Lung (tissue), 16 donors: Measurements from ENCODE around the gene LIG3. TPM values are rescaled to one million over a fixed set of nuclear protein-coding genes. Genes with fewer than 3 reads are reported as not detected.
"Not testable (repeated sequence)": the region's sequence is repeated elsewhere in the genome, so short reads cannot be mapped to it uniquely, and the experiment has no call there.

Experiments used
- ATAC-seq: fragments of 200-7000 bp; cut with Tn5 transposase; one replicate; pipeline ENCODE4 v1.9.1; 2020; ENCODE audit warnings: moderate number of reproducible peaks; ENCODE audit not compliant: insufficient read depth, low FRiP score
- DNase-seq, 3 donors: peaks; one replicate each; pipeline ENCODE4 v3.0.0-alpha.2; 2013 to 2017
- H3K27ac ChIP-seq, 2 donors: one replicate each; pipeline ENCODE4 v1.5.1; 2013; ENCODE audit warnings: mild to moderate bottlenecking in 2 of 2, moderate library complexity in 2 of 2, control low read depth in 1 of 2, inconsistent platforms in 1 of 2, low read depth in 1 of 2, low read length in 1 of 2
- H3K27me3 ChIP-seq, 3 donors: one replicate each; pipeline ENCODE4 v1.5.1; 2013; ENCODE audit warnings: low read length in 2 of 3; ENCODE audit not compliant: control insufficient read depth in 3 of 3, insufficient read depth in 3 of 3
- H3K36me3 ChIP-seq, 4 donors: one replicate each; pipeline ENCODE4 v1.5.1; 2013; ENCODE audit warnings: low read length in 4 of 4, mild to moderate bottlenecking in 1 of 4, moderate library complexity in 1 of 4; ENCODE audit not compliant: control insufficient read depth in 4 of 4, insufficient read depth in 4 of 4
- H3K4me1 ChIP-seq, 5 donors: one replicate each; pipeline ENCODE4 v1.5.1; 2013; ENCODE audit warnings: low read length in 5 of 5, mild to moderate bottlenecking in 2 of 5, moderate library complexity in 1 of 5; ENCODE audit not compliant: control insufficient read depth in 5 of 5, insufficient read depth in 5 of 5
- H3K4me3 ChIP-seq: one replicate; pipeline ENCODE4 v1.5.1; 2013; ENCODE audit warnings: mild to moderate bottlenecking, control low read depth, moderate library complexity
- H3K9ac ChIP-seq, 2 donors: one replicate each; pipeline ENCODE4 v1.5.1; 2013; ENCODE audit warnings: low read length in 2 of 2, control low read depth in 1 of 2; ENCODE audit not compliant: insufficient read depth in 1 of 2
- H3K9me3 ChIP-seq, 4 donors: one replicate each; pipeline ENCODE4 v1.5.1; 2013; ENCODE audit warnings: low read length in 3 of 4, mild to moderate bottlenecking in 1 of 4, moderate library complexity in 1 of 4; ENCODE audit not compliant: control insufficient read depth in 4 of 4, insufficient read depth in 3 of 4
- WGBS, 2 donors: extraction: QIAGEN DNeasy Blood & Tissue Kit; methylation state at CpG; one replicate each; pipeline ENCODE4 v1.1.7; 2013; 5-methylcytosine and 5-hydroxymethylcytosine counted together
- long read RNA-seq, 5 donors: transcript quantifications; one replicate each; lab custom pipeline, GENCODE V29; 2026
- polyA plus RNA-seq, 2 donors: library from polyadenylated mRNA; stranded (reverse); fragments of 200-250 nt; gene quantifications; one replicate each; pipeline ENCODE4 v1.2.1, GENCODE V29; 2013
- total RNA-seq, 2 donors: library from RNA; depleted of rRNA in 1 of 2; stranded (reverse); fragments of >200 nt in 1 of 2; gene quantifications; one replicate each; pipeline ENCODE4 v1.2.1, GENCODE V29; 2014 to 2021
- TF ChIP-seq, protein P1 (sequence below): IDR thresholded peaks from 2 replicates; pipeline ENCODE4 v1.5.1; 2012; ENCODE audit warnings: mild to moderate bottlenecking; ENCODE audit errors: control extremely low read depth, extremely low read depth
- donor health status: control.
- donor health status: control.
- donor health status: Bipolar disorder and iron deficiency.
- donor health status: healthy.
- donor health status: DM: yes; HTN: yes; CAD: no.

LIG3 gene
- total RNA-seq (10 to 100 TPM; 35.1 to 40.9 TPM), polyA plus RNA-seq (10 to 100 TPM in 1 of 2 donors, 1 to 10 TPM in 1; 6.2 to 17.1 TPM)
- long read RNA-seq, donor 1, full-length matches to known transcripts, result 5 of 5 reads
- long read RNA-seq, donor 1, partial matches to known transcripts, result 0 of 5 reads
- long read RNA-seq, donor 1, other reads (novel, unspliced or antisense), result 0 of 5 reads
- long read RNA-seq, donor 2, full-length matches to known transcripts, result 1 of 1 reads
- long read RNA-seq, donor 2, partial matches to known transcripts, result 0 of 1 reads
- long read RNA-seq, donor 2, other reads (novel, unspliced or antisense), result 0 of 1 reads
- long read RNA-seq, donor 3, result 0 reads
- long read RNA-seq, donor 4, full-length matches to known transcripts, result 3 of 3 reads
- long read RNA-seq, donor 4, partial matches to known transcripts, result 0 of 3 reads
- long read RNA-seq, donor 4, other reads (novel, unspliced or antisense), result 0 of 3 reads
- long read RNA-seq, donor 5, partial matches to known transcripts, result 6 of 9 reads
- long read RNA-seq, donor 5, other reads (novel, unspliced or antisense), result 0 of 9 reads

DNA sequence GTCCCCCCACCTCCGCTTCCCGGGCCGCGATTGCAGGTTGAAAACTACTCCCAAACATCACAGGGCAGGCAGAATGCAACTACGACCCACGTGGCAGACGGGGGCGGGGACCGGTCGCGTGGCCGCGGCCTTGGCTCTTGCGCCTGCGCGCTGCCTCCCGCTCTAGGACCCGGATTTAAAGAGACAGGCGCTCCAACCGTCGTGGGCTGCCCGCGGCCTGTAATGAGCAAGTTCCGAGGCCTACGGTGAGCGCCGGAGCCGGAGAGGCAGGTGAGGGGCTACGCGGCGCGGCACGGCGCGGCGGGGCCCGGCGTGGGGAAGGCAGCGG lies at the start of gene LIG3:
LIG3 (plus strand) TSS at position 160 of the 328 bp plus-strand sequence. CDS start 2,494 bp downstream, outside the sequence.
- Histone ChIP-seq H3K4me3 (peak within 1 kb of the TSS; percentile 90), H3K27me3 (no peaks in the 10 kb centered on the region), H3K9ac (peak within 1 kb of the TSS; percentile 88 to 94), H3K36me3 (peaks cover 0 to 6% (median 5%) of the 10 kb centered on the region in 4 donors), H3K4me1 (peaks cover 1 to 15% (median 12%) of the 10 kb centered on the region in 5 donors), H3K27ac (peak within 1 kb of the TSS; percentile 96 to 97), H3K9me3 (no peaks in the 10 kb centered on the region)
- ATAC-seq (peak; percentile 93), DNase-seq (peak; percentile 94 to 97 (median 96))
- TF ChIP-seq, protein P1, sequence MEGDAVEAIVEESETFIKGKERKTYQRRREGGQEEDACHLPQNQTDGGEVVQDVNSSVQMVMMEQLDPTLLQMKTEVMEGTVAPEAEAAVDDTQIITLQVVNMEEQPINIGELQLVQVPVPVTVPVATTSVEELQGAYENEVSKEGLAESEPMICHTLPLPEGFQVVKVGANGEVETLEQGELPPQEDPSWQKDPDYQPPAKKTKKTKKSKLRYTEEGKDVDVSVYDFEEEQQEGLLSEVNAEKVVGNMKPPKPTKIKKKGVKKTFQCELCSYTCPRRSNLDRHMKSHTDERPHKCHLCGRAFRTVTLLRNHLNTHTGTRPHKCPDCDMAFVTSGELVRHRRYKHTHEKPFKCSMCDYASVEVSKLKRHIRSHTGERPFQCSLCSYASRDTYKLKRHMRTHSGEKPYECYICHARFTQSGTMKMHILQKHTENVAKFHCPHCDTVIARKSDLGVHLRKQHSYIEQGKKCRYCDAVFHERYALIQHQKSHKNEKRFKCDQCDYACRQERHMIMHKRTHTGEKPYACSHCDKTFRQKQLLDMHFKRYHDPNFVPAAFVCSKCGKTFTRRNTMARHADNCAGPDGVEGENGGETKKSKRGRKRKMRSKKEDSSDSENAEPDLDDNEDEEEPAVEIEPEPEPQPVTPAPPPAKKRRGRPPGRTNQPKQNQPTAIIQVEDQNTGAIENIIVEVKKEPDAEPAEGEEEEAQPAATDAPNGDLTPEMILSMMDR, result no peak
- WGBS, 2 donors, result 0% methylated on average over 25 to 39 of the region's 39 CpGs

DNA sequence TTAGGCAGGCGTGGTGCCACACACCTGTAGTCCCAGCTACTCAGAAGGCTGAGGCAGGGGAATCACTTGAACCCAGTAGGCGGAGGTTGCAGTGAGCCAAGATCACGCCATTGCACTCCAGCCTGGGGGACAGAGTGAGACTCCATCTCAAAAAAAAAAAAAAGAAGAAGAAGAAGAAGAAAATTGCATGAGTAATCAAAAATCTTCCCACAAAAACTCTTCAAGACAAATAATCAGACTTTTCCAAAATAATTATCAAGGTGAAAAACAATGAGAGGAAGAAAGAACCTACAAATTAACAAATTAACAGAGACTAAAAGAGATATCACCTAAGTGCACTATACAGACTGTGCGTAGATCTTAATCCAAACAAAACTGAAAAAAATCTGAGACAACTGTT lies 29.5 kb upstream of the LIG3 start:
- not testable (repeated sequence) for H3K9me3 ChIP-seq, H3K9ac ChIP-seq, H3K4me1 ChIP-seq, H3K36me3 ChIP-seq, ATAC-seq, DNase-seq, H3K27ac ChIP-seq, H3K4me3 ChIP-seq, H3K27me3 ChIP-seq
- 94 to 100% methylated on average over 4 of the region's 4 CpGs for WGBS, 2 donors

DNA sequence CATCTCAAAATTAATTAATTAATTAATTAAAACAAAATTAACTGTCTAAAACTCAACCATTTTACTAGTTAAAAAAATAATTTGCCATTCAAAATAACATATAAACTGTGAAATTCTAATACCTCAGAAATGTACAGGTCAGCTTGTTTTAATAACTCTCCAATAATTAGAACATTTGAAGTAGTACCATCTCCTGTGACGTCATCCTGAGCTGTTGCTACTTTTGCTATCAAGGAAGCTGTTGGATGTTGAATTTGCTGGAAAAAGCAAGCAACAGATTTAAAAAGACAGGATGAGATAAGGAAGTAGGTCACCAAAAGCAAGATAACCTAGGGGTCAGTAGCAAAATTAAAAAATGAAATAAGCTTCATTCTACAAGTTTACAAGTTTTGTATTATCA lies 21.9 kb upstream of the LIG3 start:
- 76 to 85% methylated on average over 1 of the region's 1 CpG for WGBS, 2 donors
- Histone ChIP-seq H3K9ac (no peak overlapping the region), H3K36me3 (peaks cover 0 to 4% (median 0%) of the 10 kb centered on the region in 4 donors), H3K9me3 (no peaks in the 10 kb centered on the region), H3K27ac (no peak overlapping the region), H3K4me1 (peaks cover 0 to 20% (median 5%) of the 10 kb centered on the region in 5 donors), H3K27me3 (no peaks in the 10 kb centered on the region), H3K4me3 (no peak overlapping the region)
- ATAC-seq (no peak), DNase-seq (no peak)
- TF ChIP-seq, protein P1, result no peak

DNA sequence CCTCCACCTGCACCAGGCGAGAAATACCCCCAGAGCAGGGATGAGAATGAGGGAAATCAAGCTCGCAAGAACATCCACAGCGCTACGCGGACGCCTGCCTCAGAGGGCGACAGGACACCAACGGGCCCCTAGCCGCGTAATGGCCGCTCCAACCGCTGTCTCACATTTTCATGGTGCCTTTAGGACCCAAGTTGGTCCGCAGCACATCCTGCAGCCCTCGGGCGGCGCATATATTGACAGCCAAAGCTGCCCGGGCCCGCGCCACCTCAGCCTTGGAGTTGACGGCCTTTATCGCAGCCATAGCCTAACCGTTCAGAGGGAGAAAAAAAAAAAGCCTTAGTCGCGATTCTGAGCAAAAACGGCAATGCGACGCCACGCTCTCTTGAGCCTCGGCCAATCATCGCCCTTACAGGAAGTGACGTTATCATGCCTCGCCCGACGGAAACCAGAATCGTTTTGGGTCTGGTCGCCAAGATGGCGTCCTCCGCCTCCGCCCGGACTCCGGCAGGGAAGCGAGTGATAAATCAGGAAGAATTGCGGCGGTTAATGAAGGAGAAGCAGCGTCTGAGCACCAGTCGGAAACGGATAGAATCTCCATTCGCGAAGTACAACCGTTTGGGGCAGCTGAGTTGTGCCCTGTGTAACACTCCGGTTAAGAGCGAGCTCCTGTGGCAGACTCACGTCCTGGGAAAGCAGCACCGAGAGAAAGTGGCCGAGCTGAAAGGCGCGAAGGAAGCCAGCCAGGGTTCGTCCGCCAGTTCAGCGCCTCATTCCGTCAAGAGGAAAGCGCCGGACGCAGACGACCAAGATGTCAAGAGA lies 19.0 kb upstream of the LIG3 start, which contains the start of the genes CCT6B and ZNF830:
CCT6B (minus strand) TSS at position 368 of the 819 bp plus-strand sequence; CDS start at position 301, 67 bp downstream.
ZNF830 (plus strand) TSS at position 448 of the 819 bp plus-strand sequence; CDS start at position 475, 27 bp downstream.
- 0% methylated on average over 65 of the region's 65 CpGs for WGBS, 2 donors
- H3K27ac ChIP-seq, result peak within 1 kb of the TSS; percentile 92 to 99
- peak; percentile 98 for ATAC-seq
- peaks cover 0 to 23% (median 5%) of the 10 kb centered on the region in 5 donors for H3K4me1 ChIP-seq
- H3K4me3 ChIP-seq, result peak within 1 kb of the TSS; percentile 97
- TF ChIP-seq, protein P1, result no peak
- peak within 1 kb of the TSS; percentile 87 to 97 for H3K9ac ChIP-seq
- H3K27me3 ChIP-seq, result no peaks in the 10 kb centered on the region
- no peaks in the 10 kb centered on the region for H3K9me3 ChIP-seq
- peaks cover 3 to 15% (median 11%) of the 10 kb centered on the region in 4 donors for H3K36me3 ChIP-seq
- peak; percentile 96 to 99 (median 99) for DNase-seq
